ENCODE measurements around the gene SUCNR1. TPM values are rescaled to one million over a fixed set of nuclear protein-coding genes. Genes with fewer than 3 reads are reported as not detected.
"Not testable (repeated sequence)": the region's sequence is repeated elsewhere in the genome, so short reads cannot be mapped to it uniquely, and the experiment has no call there.

Gene SUCNR1
- total RNA-seq, 1 experiment from 2014 or later: not detected

DNA sequence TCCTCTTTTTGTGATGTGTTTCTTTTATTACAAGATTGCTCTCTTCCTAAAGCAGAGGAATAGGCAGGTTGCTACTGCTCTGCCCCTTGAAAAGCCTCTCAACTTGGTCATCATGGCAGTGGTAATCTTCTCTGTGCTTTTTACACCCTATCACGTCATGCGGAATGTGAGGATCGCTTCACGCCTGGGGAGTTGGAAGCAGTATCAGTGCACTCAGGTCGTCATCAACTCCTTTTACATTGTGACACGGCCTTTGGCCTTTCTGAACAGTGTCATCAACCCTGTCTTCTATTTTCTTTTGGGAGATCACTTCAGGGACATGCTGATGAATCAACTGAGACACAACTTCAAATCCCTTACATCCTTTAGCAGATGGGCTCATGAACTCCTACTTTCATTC is 7.7 kb downstream of the SUCNR1 start:
- H3K27ac ChIP-seq (ENCODE audit: insufficient read length, low read depth, low read length): no peak overlapping the region
- H2AFZ ChIP-seq (ENCODE audit: low read length): no peak overlapping the region
- no peak overlapping the region for H2BK15ac ChIP-seq (ENCODE audit: low read depth, low read length)
- no peak overlapping the region for H4K5ac ChIP-seq (ENCODE audit: insufficient read length, low read depth, low read length)
- H3K4me3 Mint-ChIP-seq: no peak overlapping the region
- no peak overlapping the region for H2BK5ac ChIP-seq (ENCODE audit: insufficient read length, low read length)
- no peaks in the 10 kb centered on the region for H3K27me3 Mint-ChIP-seq (ENCODE audit: low read depth)
- H3K4me1 ChIP-seq (ENCODE audit: insufficient read depth, low read length): no peaks in the 10 kb centered on the region
- no peak overlapping the region for H3K18ac ChIP-seq (ENCODE audit: insufficient read length, low read depth, low read length)
- WGBS (ENCODE audit: extremely low coverage, insufficient read length, low lambda C conversion rate): no CpG with 5 or more reads among the region's 6 CpGs
- H3K23ac ChIP-seq (ENCODE audit: insufficient read length, low read depth, low read length): no peak overlapping the region
- no peaks in the 10 kb centered on the region for H4K20me1 ChIP-seq (ENCODE audit: control insufficient read depth, insufficient read depth, insufficient read length)
- H3K27ac Mint-ChIP-seq: no peak overlapping the region
- H3K4ac ChIP-seq (ENCODE audit: low read depth, low read length): no peak overlapping the region
- no peak overlapping the region for H2BK12ac ChIP-seq (ENCODE audit: insufficient read length, low read depth, low read length)
- H3K14ac ChIP-seq (ENCODE audit: insufficient read depth, low read length): no peak overlapping the region
- H3K9me3 Mint-ChIP-seq: no peaks in the 10 kb centered on the region; a peak in 2 of 5 replicates
- TF ChIP-seq, protein P1, sequence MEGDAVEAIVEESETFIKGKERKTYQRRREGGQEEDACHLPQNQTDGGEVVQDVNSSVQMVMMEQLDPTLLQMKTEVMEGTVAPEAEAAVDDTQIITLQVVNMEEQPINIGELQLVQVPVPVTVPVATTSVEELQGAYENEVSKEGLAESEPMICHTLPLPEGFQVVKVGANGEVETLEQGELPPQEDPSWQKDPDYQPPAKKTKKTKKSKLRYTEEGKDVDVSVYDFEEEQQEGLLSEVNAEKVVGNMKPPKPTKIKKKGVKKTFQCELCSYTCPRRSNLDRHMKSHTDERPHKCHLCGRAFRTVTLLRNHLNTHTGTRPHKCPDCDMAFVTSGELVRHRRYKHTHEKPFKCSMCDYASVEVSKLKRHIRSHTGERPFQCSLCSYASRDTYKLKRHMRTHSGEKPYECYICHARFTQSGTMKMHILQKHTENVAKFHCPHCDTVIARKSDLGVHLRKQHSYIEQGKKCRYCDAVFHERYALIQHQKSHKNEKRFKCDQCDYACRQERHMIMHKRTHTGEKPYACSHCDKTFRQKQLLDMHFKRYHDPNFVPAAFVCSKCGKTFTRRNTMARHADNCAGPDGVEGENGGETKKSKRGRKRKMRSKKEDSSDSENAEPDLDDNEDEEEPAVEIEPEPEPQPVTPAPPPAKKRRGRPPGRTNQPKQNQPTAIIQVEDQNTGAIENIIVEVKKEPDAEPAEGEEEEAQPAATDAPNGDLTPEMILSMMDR (conservative IDR thresholded peaks at IDR 0.05): no peak
- no peak overlapping the region for H3K56ac ChIP-seq (ENCODE audit: insufficient read length, low read depth, low read length)
- no peak overlapping the region for H4K8ac ChIP-seq (replicated peaks; ENCODE audit: insufficient read length, low read depth, low read length)
- H3K79me2 ChIP-seq (ENCODE audit: insufficient read depth, low read length): no peaks in the 10 kb centered on the region
- no peak overlapping the region for H3K4me2 ChIP-seq (ENCODE audit: insufficient read depth, insufficient read length, low read length)
- no peaks in the 10 kb centered on the region for H3K9me3 ChIP-seq (ENCODE audit: control insufficient read depth, low read depth, low read length)
- no peaks in the 10 kb centered on the region for H3K4me1 Mint-ChIP-seq
- no peak overlapping the region for H3T11ph ChIP-seq (ENCODE audit: low read length)
- no peak overlapping the region for H2BK20ac ChIP-seq (ENCODE audit: low read depth, low read length, poor library complexity, severe bottlenecking)
- no peak overlapping the region for H2AK5ac ChIP-seq (ENCODE audit: insufficient read length, low read length)
- H3K79me1 ChIP-seq (ENCODE audit: insufficient read depth, low read depth, low read length, poor library complexity, severe bottlenecking): no peaks in the 10 kb centered on the region
- H2BK120ac ChIP-seq (ENCODE audit: low read depth, low read length, poor library complexity, severe bottlenecking): no peak overlapping the region
- no peaks in the 10 kb centered on the region for H3K27me3 ChIP-seq (ENCODE audit: insufficient read depth, low read length)
- no peak overlapping the region for H3K9ac ChIP-seq (ENCODE audit: extremely low read depth, insufficient read length, low read length)
- no peaks in the 10 kb centered on the region for H3K23me2 ChIP-seq (ENCODE audit: insufficient read length, low read depth, low read length, poor library complexity, severe bottlenecking)
- H3K36me3 Mint-ChIP-seq (ENCODE audit: insufficient read depth in 1 of 3, low read depth in 3 of 3): no peaks in the 10 kb centered on the region
- no peak for DNase-seq
- no peak overlapping the region for H4K91ac ChIP-seq (ENCODE audit: insufficient read length, low read depth, low read length)

- not testable (repeated sequence) for H3K9me3 ChIP-seq (ENCODE audit: control insufficient read depth, low read depth, low read length); H3K23ac ChIP-seq (ENCODE audit: insufficient read length, low read depth, low read length); H2AK5ac ChIP-seq (ENCODE audit: insufficient read length, low read length); H2BK5ac ChIP-seq (ENCODE audit: insufficient read length, low read length); H3K36me3 Mint-ChIP-seq (ENCODE audit: insufficient read depth in 1 of 3, low read depth in 3 of 3); H3K14ac ChIP-seq (ENCODE audit: insufficient read depth, low read length); H2BK120ac ChIP-seq (ENCODE audit: low read depth, low read length, poor library complexity, severe bottlenecking); H3K79me1 ChIP-seq (ENCODE audit: insufficient read depth, low read depth, low read length, poor library complexity, severe bottlenecking); H2AFZ ChIP-seq (ENCODE audit: low read length); H4K20me1 ChIP-seq (ENCODE audit: control insufficient read depth, insufficient read depth, insufficient read length); H3K23me2 ChIP-seq (ENCODE audit: insufficient read length, low read depth, low read length, poor library complexity, severe bottlenecking); H3K27me3 ChIP-seq (ENCODE audit: insufficient read depth, low read length); H3K27me3 Mint-ChIP-seq (ENCODE audit: low read depth); H3K18ac ChIP-seq (ENCODE audit: insufficient read length, low read depth, low read length); H3K4me2 ChIP-seq (ENCODE audit: insufficient read depth, insufficient read length, low read length); H2BK12ac ChIP-seq (ENCODE audit: insufficient read length, low read depth, low read length); H4K91ac ChIP-seq (ENCODE audit: insufficient read length, low read depth, low read length); H3K4me1 Mint-ChIP-seq; H3K4me3 Mint-ChIP-seq; H3K4me1 ChIP-seq (ENCODE audit: insufficient read depth, low read length); H3K9me3 Mint-ChIP-seq; H3T11ph ChIP-seq (ENCODE audit: low read length); H2BK15ac ChIP-seq (ENCODE audit: low read depth, low read length); H3K9ac ChIP-seq (ENCODE audit: extremely low read depth, insufficient read length, low read length); H3K27ac ChIP-seq (ENCODE audit: insufficient read length, low read depth, low read length); DNase-seq; H3K56ac ChIP-seq (ENCODE audit: insufficient read length, low read depth, low read length); H4K8ac ChIP-seq (replicated peaks; ENCODE audit: insufficient read length, low read depth, low read length); H4K5ac ChIP-seq (ENCODE audit: insufficient read length, low read depth, low read length); H3K79me2 ChIP-seq (ENCODE audit: insufficient read depth, low read length); H3K4ac ChIP-seq (ENCODE audit: low read depth, low read length); H2BK20ac ChIP-seq (ENCODE audit: low read depth, low read length, poor library complexity, severe bottlenecking); H3K27ac Mint-ChIP-seq
- no CpG with 5 or more reads among the region's 3 CpGs for WGBS (ENCODE audit: extremely low coverage, insufficient read length, low lambda C conversion rate)
Measured at GRCh38 chr3:151885397-151885796, 12.0 kb downstream of the SUCNR1 start.

All from H9 (cell line).